IPS DF 19.7 (cell line): ENCODE results near the gene NUMBL.
"Not testable (repeated sequence)": the region's sequence is repeated elsewhere in the genome, so short reads cannot be mapped to it uniquely, and the experiment has no call there.

Experiments
- DNase-seq: peaks from one replicate; pipeline ENCODE4 v3.0.0-alpha.2; 2013; ENCODE audit warnings: low read depth, low spot score

NUMBL gene

GRCh38 chr19:40663695-40664692 is 26.5 kb downstream of the NUMBL start:
- no peak for DNase-seq

DNA sequence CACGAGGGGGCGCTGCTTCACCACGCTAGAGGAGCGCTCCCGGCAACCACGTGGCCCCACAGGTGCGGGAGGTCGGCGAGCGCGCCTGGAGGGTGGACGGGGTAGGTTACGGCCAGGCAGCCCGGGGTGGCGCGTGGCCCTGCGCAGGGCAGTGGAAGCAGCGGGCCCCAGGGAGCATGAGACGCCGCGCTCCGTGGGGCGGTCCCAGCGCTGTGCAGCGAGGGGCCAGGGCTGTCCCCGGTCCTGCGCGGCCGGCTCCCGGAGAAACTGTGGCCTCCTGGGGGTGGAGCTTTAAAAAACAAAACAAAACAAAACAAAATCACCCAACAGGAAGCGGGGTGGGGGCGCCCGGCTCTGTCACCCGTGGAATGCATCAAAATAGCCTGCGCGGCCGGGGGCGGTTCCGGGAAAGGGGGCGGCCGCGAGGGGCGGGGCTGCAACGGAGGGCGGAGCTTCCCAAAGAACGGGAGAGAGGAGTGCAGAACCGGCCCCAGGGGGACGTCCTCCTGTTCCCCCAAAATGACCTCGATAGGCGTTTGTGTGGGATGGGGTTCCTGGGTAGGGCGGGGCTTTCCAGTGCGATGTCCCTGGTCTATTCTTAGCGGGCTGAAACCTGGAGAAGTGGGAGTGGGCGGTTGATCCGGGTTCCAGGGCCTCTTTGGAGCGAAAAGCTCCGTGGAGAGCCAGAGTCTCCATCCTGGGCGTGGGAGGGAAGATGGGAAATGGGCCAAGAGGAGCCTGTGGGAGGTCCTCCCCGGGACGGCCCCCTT is 27.3 kb downstream of the NUMBL start:
- no peak for DNase-seq

GRCh38 chr19:40661616-40662015 is 28.8 kb downstream of the NUMBL start:
- no peak for DNase-seq

- no peak for DNase-seq
Measured at GRCh38 chr19:40659566-40659965, 30.9 kb downstream of the NUMBL start.

DNA sequence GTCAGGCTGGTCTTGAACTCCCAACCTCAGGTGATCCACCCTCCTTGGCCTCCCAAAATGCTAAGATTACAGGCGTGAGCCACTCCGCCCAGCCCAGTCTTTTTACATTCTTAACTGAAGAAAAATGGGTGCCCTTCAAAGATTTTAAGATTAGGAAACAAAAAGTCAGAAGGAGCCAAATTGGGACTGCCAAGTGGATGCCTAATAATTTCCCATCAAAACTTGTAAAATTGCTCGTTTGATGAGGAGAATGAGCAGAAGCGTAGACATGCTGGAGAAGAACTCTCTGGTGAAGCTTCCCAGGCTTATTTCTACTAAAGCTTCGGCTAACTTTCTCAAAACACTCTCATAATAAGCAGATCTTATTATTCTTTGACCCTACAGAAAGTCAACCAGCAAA is 31.3 kb downstream of the NUMBL start:
- DNase-seq = no peak

GRCh38 chr19:40658031-40658430 is 32.4 kb downstream of the NUMBL start:
- DNase-seq = no peak

- not testable (repeated sequence) for DNase-seq
Measured at GRCh38 chr19:40655684-40656083, 34.8 kb downstream of the NUMBL start.

- not testable (repeated sequence) for DNase-seq
Measured at GRCh38 chr19:40652303-40652702, 38.1 kb downstream of the NUMBL start.

DNA sequence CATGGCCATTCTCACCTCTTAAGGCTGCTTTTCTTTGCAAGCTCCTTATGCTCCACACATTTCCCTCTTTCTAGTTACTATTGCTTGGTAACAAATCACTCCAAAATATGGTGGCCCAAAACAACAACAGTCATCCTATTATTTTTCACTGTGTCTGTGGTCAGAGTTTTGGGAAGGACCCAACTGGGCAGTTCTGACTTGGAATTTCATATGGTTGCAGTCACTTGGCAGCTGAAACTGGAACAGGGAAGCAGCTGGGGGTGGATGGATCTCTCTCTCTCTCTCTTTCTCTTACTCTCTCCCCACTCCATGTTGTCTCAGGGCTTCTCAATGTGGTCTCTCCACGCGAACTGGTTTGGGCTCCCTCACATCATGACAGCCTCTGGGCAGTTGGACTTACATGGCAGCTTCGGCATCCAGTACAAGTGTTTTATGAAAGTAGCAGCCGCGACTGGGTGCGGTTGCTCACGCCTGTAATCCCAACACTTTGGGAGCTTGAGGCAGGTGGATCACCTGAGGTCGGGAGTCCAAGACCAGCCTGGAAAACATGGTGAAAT is 39.6 kb downstream of the NUMBL start:
- no peak for DNase-seq

- not testable (repeated sequence) for DNase-seq
Measured at GRCh38 chr19:40649903-40650675, 40.4 kb downstream of the NUMBL start.

GRCh38 chr19:40646743-40647254 is 43.7 kb downstream of the NUMBL start:
- DNase-seq = no peak

DNA sequence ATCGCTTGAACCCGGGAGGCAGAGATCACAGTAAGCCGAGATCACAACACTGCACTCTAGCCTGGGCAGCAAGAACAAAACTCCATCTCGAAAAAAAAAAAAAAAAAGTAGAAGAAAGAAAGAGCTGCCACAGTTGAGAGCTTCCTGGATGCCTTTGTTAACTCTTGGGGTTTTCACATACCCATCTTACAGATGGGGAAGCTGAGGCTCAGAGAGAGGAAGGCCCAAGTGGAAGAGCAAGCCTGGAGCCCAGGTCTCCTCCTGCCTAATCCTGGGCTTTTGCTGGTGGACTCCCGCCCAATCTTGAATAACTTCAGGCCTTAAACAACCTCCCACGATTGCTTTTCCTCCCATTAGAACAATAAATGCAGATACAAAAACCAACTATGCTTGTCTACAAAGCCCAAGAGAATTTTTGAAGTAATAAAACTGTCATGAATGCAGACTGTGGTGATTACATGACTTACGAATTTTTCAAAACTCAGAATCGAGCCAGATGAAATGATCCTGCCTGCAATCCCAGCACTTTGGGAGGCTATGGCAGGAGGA is 47.6 kb downstream of the NUMBL start:
- DNase-seq = no peak

GRCh38 chr19:40642051-40642706 is 48.3 kb downstream of the NUMBL start:
- no peak for DNase-seq

GRCh38 chr19:40641281-40641680 is 49.2 kb downstream of the NUMBL start:
- no peak for DNase-seq

- no peak for DNase-seq
Measured at GRCh38 chr19:40640744-40641143, 49.7 kb downstream of the NUMBL start.

DNA sequence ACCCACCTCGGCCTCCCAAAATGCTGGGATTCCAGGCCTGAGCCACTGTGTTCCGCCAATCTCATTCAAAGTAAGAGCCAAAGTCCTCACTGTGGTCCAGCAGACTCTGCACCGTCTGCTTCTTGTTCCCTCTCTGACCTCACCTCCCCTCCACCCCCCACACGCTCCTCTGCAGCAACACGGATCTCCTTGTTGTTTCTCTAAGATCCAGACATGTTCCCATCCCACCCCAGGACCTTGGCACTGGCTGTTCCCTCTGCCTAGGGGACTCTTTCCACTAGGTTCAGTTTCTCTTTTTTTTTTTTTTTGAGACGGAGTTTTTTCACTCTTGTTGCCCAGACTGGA is 50.8 kb downstream of the NUMBL start:
- DNase-seq = no peak

DNA sequence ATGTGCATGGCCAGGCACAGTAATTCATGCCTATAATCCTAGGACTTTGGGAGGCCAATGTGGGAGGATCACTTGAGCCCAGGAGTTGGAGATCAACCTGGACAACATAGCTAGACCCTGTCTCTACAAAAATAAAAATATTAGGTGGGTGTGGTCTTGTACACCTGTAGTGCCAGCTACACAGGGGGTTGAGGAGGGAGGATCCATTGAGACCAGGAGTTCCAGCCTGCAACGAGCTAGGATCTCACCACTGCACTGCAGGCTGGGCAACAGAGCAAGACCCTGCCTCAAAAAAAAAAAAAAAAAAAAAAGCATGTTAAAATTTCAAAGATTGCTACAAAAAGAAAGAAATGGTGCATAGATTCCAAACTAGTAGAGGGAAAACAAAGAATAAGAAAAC is 52.1 kb downstream of the NUMBL start:
- DNase-seq = no peak

DNA sequence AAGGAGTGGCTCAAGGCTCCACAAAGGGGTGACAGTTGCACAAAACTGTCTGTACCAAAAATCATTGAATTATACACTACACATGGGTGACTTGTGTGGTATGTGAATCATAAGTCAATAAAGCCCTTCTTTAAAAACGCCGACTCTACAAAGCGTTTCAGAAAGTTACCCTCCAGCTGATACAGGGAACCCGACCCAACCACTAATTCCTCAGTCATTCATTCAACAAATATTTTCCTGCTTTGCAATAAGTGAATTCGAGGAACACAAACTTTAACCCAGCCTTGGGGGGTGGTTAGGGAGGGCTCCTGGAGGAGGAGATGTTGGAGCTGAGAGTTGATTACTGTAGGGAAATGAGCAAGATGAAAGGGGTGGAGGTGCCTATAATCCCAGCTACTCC is 57.2 kb downstream of the NUMBL start:
- no peak for DNase-seq

- no peak for DNase-seq
Measured at GRCh38 chr19:40632311-40633036, 58.0 kb downstream of the NUMBL start.
